Activated naive CD8-positive, alpha-beta T cell treated with anti-CD3 and anti-CD28 coated beads, Interleukin-2, amount 10 ng/mL, durations not matched to agents 7 days and 5 days (primary cell): Measurements from ENCODE around the gene NUP210L. TPM values are rescaled to one million over a fixed set of nuclear protein-coding genes. Genes with fewer than 3 reads are reported as not detected.
"Not testable (repeated sequence)": the region's sequence is repeated elsewhere in the genome, so short reads cannot be mapped to it uniquely, and the experiment has no call there.

ENCODE experiments used
- ATAC-seq: fragments of 150-1000 bp; cut with Tn5 transposase; one replicate; pipeline ENCODE4 v1.10.0; 2021; ENCODE audit warnings: low read depth, moderate library complexity
- POLR2A ChIA-PET: fragments of 350-600 bp; sonication (Branson Sonifier 250); formaldehyde crosslinking; loops from one replicate; lab custom pipeline; 2021; ENCODE audit warnings: antibody characterized with exemption; lab: Charles Lee
- DNase-seq: peaks from one replicate; pipeline ENCODE4 v3.0.0; 2021
- H3K27ac Mint-ChIP-seq: one replicate; pipeline ENCODE4 v1.8.0; 2022; ENCODE audit warnings: mild to moderate bottlenecking, mixed read lengths
- H3K27me3 Mint-ChIP-seq: one replicate; pipeline ENCODE4 v1.8.0; 2022; ENCODE audit warnings: mild to moderate bottlenecking, moderate library complexity, mixed read lengths
- H3K36me3 Mint-ChIP-seq: one replicate; pipeline ENCODE4 v1.8.0; 2021; ENCODE audit warnings: mild to moderate bottlenecking, mixed read lengths
- H3K4me1 Mint-ChIP-seq: one replicate; pipeline ENCODE4 v1.8.0; 2021; ENCODE audit warnings: mixed read lengths
- H3K4me3 Mint-ChIP-seq: one replicate; pipeline ENCODE4 v1.8.0; 2022; ENCODE audit warnings: mild to moderate bottlenecking, moderate library complexity, mixed read lengths
- H3K9me3 Mint-ChIP-seq: one replicate; pipeline ENCODE4 v1.8.0; 2021; ENCODE audit warnings: mixed read lengths
- total RNA-seq, 2 experiments: library from RNA; stranded (reverse); gene quantifications; one replicate each; pipeline ENCODE4 v1.2.3, GENCODE V29; 2021

NUP210L gene
- total RNA-seq, 2 experiments from 2014 or later = 0.11 to 0.17 TPM

DNA sequence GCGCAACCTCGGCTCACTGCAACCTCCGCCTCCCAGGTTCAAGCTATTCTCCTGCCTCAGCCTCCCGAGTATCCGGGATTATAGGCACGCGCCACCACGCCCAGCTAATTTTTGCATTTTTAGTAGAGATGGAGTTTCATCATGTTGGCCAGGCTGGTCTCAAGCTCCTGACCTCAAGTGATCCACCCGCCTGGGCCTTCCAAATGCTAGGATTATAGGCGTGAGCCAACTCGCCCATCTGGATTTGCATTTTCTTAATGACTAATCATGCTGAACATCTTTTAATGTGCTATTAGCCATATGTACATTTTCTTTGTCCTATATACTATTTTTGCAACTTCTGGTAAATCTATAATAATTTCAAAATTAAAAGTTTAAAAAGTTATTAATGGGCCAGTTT lies 31.7 kb downstream of the NUP210L start:
- H3K4me1 Mint-ChIP-seq, H3K27ac Mint-ChIP-seq, DNase-seq, POLR2A ChIA-PET, H3K9me3 Mint-ChIP-seq, ATAC-seq, H3K36me3 Mint-ChIP-seq, H3K4me3 Mint-ChIP-seq, H3K27me3 Mint-ChIP-seq: not testable (repeated sequence)

DNA sequence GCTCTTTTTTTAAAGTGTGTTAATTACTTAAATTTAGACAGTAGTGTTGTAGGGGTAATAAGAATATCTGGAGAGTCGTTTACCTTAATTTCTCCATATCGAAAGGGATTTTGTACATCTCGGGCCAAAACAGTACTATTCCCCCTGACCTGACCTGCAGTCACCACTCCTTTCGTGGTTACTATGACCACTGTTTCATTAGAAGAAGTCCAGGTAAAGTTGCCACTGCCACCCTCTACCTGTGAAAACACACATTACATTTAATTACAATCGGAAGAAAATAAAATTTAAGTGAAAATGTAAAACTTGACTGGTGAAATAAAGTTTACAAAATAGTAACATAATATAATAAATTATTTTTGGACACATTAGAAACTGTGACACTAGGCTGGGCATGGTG lies 37.2 kb downstream of the NUP210L start:
- Mint-ChIP-seq H3K36me3 (no peaks in the 10 kb centered on the region), H3K27ac (no peak overlapping the region), H3K4me3 (no peak overlapping the region), H3K9me3 (no peaks in the 10 kb centered on the region), H3K4me1 (peaks cover 9% of the 10 kb centered on the region), H3K27me3 (no peaks in the 10 kb centered on the region)
- no peak for ATAC-seq
- POLR2A ChIA-PET = no interaction called here
- DNase-seq = no peak

DNA sequence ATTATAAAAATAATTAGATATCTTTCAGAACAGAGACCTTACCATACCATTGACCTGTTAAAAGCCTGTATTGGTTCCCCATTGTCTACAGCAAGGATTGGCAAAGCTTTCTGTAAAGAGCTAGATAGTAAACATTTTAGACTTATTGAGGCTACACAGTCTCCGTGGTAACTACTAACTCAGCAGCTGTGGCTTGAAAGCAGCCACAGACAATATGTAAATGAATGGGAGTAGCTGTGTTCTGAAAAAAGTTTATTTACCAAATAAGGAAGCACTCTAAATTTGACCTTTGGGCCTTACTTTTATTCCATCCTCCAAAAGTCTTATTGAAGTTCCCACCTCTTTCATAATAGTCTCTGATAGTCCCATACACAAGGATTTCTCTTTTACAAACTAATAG lies 39.7 kb downstream of the NUP210L start:
- peaks cover 1% of the 10 kb centered on the region for H3K27me3 Mint-ChIP-seq
- no peak overlapping the region for H3K4me3 Mint-ChIP-seq
- ATAC-seq (peak; percentile 36), DNase-seq (no peak)
- H3K27ac Mint-ChIP-seq = no peak overlapping the region
- no peaks in the 10 kb centered on the region for H3K9me3 Mint-ChIP-seq
- no peaks in the 10 kb centered on the region for H3K36me3 Mint-ChIP-seq
- peaks cover 9% of the 10 kb centered on the region for H3K4me1 Mint-ChIP-seq
- POLR2A ChIA-PET = no interaction called here

DNA sequence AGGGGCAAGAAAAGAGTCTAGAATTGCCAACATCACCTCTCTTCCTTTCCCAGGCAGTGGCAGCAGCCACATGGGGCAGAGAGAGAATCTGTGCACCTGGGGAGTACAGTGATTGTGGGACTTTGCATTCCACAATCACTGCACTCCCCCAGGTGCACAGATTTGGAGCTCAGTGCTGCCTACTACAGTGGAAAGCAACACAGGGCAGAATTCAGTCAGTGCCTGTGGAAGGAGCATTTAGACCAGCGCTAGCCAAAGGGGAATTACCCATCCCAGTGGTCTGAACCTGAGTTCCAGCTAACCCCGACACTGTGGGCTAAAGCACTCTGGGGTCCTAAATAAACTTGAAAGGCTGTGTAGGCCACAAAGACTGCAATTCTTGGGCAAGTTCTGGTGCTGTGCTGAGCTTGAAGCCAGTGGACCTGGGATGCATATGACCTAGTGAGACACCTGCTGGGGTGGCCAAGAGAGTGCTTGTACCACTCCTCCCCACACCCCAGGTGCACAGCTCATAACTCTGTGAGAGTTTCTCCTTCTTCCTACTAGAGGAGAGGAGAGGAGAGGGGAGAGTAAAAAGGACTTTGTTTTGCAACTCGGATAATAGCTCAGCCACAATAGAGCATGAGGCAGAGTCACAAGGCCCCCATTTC lies 50.3 kb downstream of the NUP210L start:
- no peaks in the 10 kb centered on the region for H3K36me3 Mint-ChIP-seq
- POLR2A ChIA-PET = no interaction called here
- no peaks in the 10 kb centered on the region for H3K9me3 Mint-ChIP-seq
- no peaks in the 10 kb centered on the region for H3K27me3 Mint-ChIP-seq
- H3K27ac Mint-ChIP-seq = no peak overlapping the region
- no peak overlapping the region for H3K4me3 Mint-ChIP-seq
- no peak for ATAC-seq
- H3K4me1 Mint-ChIP-seq = no peaks in the 10 kb centered on the region
- no peak for DNase-seq

DNA sequence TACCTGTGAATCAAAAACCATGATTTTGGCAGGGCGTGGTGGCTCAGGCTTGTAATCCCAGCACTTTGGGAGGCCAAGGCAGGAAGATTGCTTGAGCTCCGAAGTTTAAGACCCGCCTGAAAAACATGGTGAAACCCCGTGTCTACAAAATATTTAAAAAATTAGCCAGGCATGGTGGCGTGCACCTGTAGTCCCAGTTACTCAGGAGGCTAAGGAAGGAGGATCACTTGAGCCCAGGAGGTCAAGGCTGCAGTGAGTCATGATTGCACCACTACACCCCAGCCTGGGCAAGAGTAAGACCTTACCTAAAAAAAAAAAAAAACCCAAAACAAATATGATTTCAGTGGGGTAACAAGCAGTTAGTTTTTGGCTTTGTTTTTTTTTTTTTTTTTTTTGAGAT lies 54.7 kb downstream of the NUP210L start:
- H3K4me1 Mint-ChIP-seq, H3K27me3 Mint-ChIP-seq, H3K9me3 Mint-ChIP-seq, H3K27ac Mint-ChIP-seq, ATAC-seq, POLR2A ChIA-PET, H3K4me3 Mint-ChIP-seq, DNase-seq, H3K36me3 Mint-ChIP-seq: not testable (repeated sequence)

DNA sequence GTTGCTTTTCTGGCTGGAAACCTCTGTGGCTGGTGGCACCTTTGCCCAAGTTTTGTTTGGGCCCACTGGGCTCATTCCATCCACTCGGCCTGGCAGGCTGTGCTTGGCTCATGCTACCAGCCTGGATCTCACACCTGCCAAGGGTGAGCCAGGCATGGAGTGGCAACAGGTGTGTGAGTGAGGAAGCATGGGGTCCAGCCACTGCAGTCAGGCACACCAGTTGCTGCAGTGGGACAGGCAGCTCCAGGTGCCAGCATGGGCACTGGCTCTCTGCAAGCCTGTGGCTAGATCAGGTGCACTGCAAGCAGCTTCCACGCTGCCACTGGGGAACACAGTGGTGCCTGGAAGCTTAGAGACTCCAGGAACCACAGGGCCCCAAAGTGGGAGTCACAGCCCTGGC lies 57.0 kb downstream of the NUP210L start:
- Mint-ChIP-seq H3K4me3 (no peak overlapping the region), H3K9me3 (no peaks in the 10 kb centered on the region), H3K27ac (no peak overlapping the region), H3K4me1 (no peaks in the 10 kb centered on the region), H3K36me3 (no peaks in the 10 kb centered on the region), H3K27me3 (no peaks in the 10 kb centered on the region)
- POLR2A ChIA-PET = no interaction called here
- DNase-seq (no peak), ATAC-seq (no peak)

DNA sequence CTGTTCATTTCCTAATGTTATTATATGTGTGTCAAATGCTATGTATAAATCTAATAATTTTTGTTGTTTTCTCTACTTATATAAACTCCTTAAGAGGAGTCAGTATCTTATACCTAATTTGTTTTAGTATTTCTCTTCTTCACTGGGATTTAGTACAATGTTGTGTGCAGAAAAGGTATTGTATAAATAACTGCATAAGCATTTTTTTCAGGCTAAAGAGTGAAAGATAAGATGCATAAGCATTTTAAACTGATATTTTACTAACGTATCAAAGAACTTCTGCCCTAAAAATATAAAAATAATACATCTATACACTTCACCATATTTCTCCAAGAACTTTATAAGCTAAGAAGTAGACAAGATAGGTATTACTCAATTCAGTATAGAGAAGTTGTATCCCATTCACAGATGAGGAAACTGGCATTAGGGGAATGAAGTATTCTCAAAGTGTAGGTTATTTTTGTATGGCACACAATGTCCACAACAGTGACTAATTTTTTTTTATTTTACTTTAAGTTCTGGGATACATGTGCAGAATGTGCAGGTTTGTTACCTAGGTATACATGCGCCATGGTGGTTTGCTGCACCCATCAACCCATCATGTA lies 59.3 kb downstream of the NUP210L start:
- Mint-ChIP-seq H3K4me3 (no peak overlapping the region), H3K9me3 (peaks cover 2% of the 10 kb centered on the region), H3K36me3 (peaks cover 1% of the 10 kb centered on the region), H3K27ac (no peak overlapping the region), H3K4me1 (no peaks in the 10 kb centered on the region), H3K27me3 (no peaks in the 10 kb centered on the region)
- no peak for DNase-seq
- POLR2A ChIA-PET = no interaction called here
- no peak for ATAC-seq

DNA sequence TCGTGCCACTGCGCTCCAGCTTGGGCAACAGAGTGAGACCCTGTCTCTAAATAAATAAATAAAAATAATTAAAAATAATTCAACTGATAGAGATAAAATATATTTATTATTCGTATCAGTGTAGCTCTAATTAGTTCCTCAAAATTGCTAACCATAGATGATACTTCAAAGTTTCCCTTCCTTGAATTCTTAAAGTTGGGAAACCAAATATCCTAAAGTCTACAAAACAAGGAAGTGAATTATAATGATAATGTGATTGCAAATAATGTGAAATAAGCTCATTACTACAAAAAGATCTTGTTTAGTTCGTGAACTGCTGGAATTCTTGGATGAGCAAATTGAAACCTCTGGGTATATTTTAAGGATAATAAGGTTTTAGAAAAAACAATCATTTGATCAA lies 60.5 kb downstream of the NUP210L start:
- POLR2A ChIA-PET = no interaction called here

DNA sequence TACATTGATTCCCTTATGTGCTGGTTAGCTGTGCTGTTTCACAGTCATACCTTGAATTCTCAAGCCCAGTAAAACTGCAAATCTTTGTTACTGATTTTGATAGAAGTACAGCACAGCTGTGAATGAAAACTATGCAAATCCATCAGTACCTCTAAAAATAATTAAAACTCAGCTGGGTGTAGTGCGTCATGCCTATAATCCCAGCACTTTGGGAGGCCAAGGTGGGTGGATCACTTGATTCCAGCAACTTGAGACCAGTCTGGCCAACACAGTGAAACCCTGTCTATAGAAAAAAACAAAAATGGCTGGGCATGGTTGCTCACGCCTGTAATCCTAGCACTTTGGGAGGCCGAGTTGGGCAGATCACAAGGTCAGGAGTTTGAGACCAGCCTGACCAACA lies 61.2 kb downstream of the NUP210L start:
- H3K27ac Mint-ChIP-seq = no peak overlapping the region
- peaks cover 2% of the 10 kb centered on the region for H3K9me3 Mint-ChIP-seq
- no peak overlapping the region for H3K4me3 Mint-ChIP-seq
- DNase-seq (no peak), ATAC-seq (no peak)
- H3K4me1 Mint-ChIP-seq = no peaks in the 10 kb centered on the region
- POLR2A ChIA-PET = no interaction called here
- H3K36me3 Mint-ChIP-seq = peaks cover 1% of the 10 kb centered on the region
- no peaks in the 10 kb centered on the region for H3K27me3 Mint-ChIP-seq

More for the DNA sequence above, 60.5 kb downstream of the NUP210L start:
- ATAC-seq = no peak
- Mint-ChIP-seq H3K4me1 (no peaks in the 10 kb centered on the region), H3K27me3 (no peaks in the 10 kb centered on the region), H3K9me3 (peaks cover 2% of the 10 kb centered on the region), H3K27ac (no peak overlapping the region), H3K36me3 (peaks cover 1% of the 10 kb centered on the region), H3K4me3 (no peak overlapping the region)
- DNase-seq = no peak

DNA sequence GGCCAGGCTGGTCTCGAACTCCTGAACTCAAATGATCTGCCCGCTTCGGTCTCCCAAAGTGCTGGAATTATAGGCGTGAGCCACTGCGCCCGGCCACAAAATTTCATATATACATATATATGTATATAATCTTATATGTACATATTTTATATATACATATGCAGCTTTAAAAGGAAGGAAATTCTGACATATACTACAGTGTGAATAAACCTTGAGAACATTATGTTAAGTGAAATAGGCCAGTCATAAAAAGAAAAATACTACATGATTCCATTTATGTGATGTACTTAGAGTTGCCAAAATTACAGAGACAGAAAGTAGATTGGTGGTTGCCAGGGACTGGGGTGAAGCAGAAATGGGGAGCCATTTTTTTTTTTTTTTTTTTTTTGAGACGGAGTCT lies 63.2 kb downstream of the NUP210L start:
- Mint-ChIP-seq H3K36me3 (peaks cover 1% of the 10 kb centered on the region), H3K9me3 (peaks cover 2% of the 10 kb centered on the region), H3K4me3 (no peak overlapping the region), H3K27ac (no peak overlapping the region), H3K27me3 (peaks cover 4% of the 10 kb centered on the region), H3K4me1 (no peaks in the 10 kb centered on the region)
- POLR2A ChIA-PET = no interaction called here
- no peak for ATAC-seq
- no peak for DNase-seq

DNA sequence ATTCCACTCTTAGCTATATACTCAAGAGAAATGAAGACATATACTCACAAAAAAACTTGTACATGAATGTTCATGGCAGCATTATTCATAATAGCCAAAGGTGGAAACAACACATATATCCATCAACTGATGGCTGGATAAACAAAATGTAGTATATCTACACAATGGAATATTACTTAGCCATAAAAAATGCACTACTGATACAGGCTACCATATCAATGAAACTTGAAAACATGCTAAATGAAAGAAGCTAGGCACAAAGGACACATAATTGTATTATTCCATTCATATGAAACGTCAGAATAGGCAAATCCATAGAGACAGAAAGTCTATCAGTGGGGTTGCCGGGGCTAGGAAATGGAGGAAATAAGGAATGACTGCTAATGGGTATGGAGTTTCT lies 67.3 kb downstream of the NUP210L start:
- Mint-ChIP-seq H3K27ac (no peak overlapping the region), H3K36me3 (peaks cover 6% of the 10 kb centered on the region), H3K4me1 (no peaks in the 10 kb centered on the region), H3K4me3 (no peak overlapping the region), H3K9me3 (peaks cover 6% of the 10 kb centered on the region), H3K27me3 (peaks cover 9% of the 10 kb centered on the region)
- ATAC-seq = no peak
- no peak for DNase-seq
- POLR2A ChIA-PET = no interaction called here

DNA sequence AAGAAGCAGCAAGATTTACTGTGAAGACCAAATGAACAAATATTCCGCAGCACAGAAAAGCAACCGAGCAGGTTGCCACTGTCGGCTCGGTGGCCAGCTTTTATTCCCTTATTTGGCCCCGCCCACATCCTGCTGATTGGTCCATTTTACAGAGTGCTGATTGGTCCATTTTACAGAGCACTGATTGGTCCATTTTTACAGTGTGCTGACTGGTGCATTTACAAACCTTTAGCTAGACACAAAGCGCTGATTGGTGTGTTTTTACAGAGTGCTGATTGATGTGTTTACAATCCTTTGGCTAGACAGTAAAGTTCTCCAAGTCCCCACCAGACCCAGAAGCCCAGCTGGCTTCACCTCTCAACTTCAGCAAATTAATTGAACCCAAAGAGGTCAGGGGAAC lies 71.8 kb downstream of the NUP210L start:
- H3K36me3 Mint-ChIP-seq, ATAC-seq, H3K27ac Mint-ChIP-seq, DNase-seq, H3K4me1 Mint-ChIP-seq, POLR2A ChIA-PET, H3K9me3 Mint-ChIP-seq, H3K4me3 Mint-ChIP-seq, H3K27me3 Mint-ChIP-seq: not testable (repeated sequence)

DNA sequence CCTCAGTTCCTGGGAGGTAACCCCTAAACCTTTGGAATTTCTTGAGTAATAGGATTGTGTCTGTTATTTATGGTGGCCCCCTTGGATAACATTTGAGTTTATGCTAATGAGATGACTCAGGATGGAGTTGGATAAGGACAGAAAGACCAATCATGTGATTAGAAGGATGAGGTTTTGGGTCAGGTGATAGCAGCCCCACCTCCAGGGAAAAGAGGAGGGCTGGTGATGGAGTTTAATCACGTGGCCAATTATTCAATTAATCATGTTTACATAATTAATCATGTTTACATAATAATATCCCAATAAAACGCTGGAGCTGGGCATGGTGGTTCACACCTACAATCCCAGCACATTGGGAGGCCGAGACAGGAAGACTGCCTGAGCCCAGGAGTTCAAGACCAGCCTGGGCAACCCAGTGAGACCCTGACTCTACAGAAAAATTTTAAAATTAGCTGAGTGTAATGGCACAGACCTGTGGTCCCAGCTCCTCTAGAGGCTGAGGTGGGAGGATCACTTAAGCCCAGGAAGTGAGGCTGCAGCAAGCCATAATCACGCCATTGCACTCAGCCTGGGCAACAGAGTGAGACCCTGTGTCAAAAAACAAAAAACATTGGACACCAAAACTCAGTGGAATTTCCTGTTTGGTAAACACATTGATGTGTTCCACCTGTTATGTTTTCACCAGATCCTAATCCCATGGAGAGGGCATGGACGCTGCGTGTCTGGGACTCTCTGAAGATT lies 73.3 kb downstream of the NUP210L start:
- H3K27ac Mint-ChIP-seq = no peak overlapping the region
- peaks cover 11% of the 10 kb centered on the region for H3K9me3 Mint-ChIP-seq
- ATAC-seq (no peak), DNase-seq (no peak)
- no peaks in the 10 kb centered on the region for H3K4me1 Mint-ChIP-seq
- H3K27me3 Mint-ChIP-seq = peaks cover 3% of the 10 kb centered on the region
- POLR2A ChIA-PET = no interaction called here
- H3K4me3 Mint-ChIP-seq = no peak overlapping the region
- peaks cover 4% of the 10 kb centered on the region for H3K36me3 Mint-ChIP-seq

DNA sequence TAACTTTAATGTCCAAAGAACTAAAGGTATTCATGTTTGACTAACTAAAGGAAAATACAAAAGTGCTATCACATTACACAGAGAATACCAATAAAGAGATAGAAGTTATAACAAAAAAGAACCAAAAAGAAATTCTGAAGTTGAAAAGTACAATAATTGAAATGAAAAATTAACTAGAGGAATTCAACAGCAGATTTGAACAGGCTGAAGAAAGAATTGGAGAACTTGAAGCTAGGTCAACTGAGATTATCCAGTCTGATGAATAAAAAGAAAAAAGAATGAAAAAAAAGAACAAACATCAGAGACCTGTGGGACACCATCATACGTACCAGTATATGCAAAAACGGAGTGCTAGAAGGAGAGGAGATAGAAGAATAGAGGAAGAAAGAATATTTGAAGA lies 78.5 kb downstream of the NUP210L start:
- H3K27me3 Mint-ChIP-seq = peaks cover 3% of the 10 kb centered on the region
- DNase-seq (no peak), ATAC-seq (no peak)
- H3K27ac Mint-ChIP-seq = no peak overlapping the region
- peaks cover 4% of the 10 kb centered on the region for H3K36me3 Mint-ChIP-seq
- POLR2A ChIA-PET = no interaction called here
- H3K9me3 Mint-ChIP-seq = peaks cover 7% of the 10 kb centered on the region
- no peaks in the 10 kb centered on the region for H3K4me1 Mint-ChIP-seq
- H3K4me3 Mint-ChIP-seq = no peak overlapping the region
